SK-N-MC (cell line): Measurements from ENCODE around the gene XRCC4.

ENCODE experiments used
- DNase-seq: peaks from one replicate; pipeline ENCODE4 v3.0.0-alpha.2; 2011; ENCODE audit warnings: low read depth, low spot score
- H3K27ac ChIP-seq: fragments of 200-600 bp; sonication (generic); 2 replicates; pipeline ENCODE4 v1.5.1; 2016; ENCODE audit warnings: mixed run types
- H3K36me3 ChIP-seq: fragments of 200-600 bp; sonication (generic); 2 replicates; pipeline ENCODE4 v1.6.1; 2017; ENCODE audit warnings: antibody characterized with exemption, low read length, mixed read lengths; ENCODE audit not compliant: insufficient read depth
- H3K4me3 ChIP-seq: fragments of 200-600 bp; sonication (generic); 2 replicates; pipeline ENCODE4 v1.5.1; 2016
- H3K9ac ChIP-seq: fragments of 200-600 bp; sonication (generic); 2 replicates; pipeline ENCODE4 v1.8.0; 2017; ENCODE audit warnings: mixed run types, mixed read lengths; ENCODE audit not compliant: insufficient read length
- H3K9me3 ChIP-seq: fragments of 200-600 bp; sonication (generic); 2 replicates; pipeline ENCODE4 v1.6.1; 2017; ENCODE audit warnings: low read depth, mild to moderate bottlenecking, antibody characterized with exemption, low read length, moderate library complexity, mixed read lengths
- EZH2 ChIP-seq: fragments of 200-600 bp; sonication (generic); IDR thresholded peaks from one replicate; pipeline ENCODE4 v1.6.1; 2017; ENCODE audit warnings: antibody characterized with exemption
- FOXP2 ChIP-seq: optimal IDR thresholded peaks from 2 replicates; pipeline ENCODE3; 2011; ENCODE audit warnings: mild to moderate bottlenecking, moderate library complexity; ENCODE audit not compliant: insufficient read depth; ENCODE audit errors: extremely low read length, control extremely low read depth
- POLR2AphosphoS5 ChIP-seq: IDR thresholded peaks from 2 replicates; pipeline ENCODE4 v1.6.1; 2012; ENCODE audit warnings: mild to moderate bottlenecking, low read depth, low read length, borderline replicate concordance

XRCC4 gene

GRCh38 chr5:83076742-83077661 is at the start of gene XRCC4, which contains the start of gene TMEM167A:
Gene XRCC4 (plus strand): TSS chr5:83077547. CDS start chr5:83104920, 27,373 bp downstream.
Gene TMEM167A (minus strand): TSS chr5:83077394. CDS start chr5:83077323, 71 bp downstream.
- peak; percentile 86 for DNase-seq
- Histone ChIP-seq H3K27ac (peak within 1 kb of the TSS; percentile 60; the same call in 1 of the 2 replicates), H3K9ac (peak within 1 kb of the TSS; percentile 91), H3K9me3 (no peaks in the 10 kb centered on the region), H3K4me3 (peak within 1 kb of the TSS; percentile 88), H3K36me3 (peaks cover 9% of the 10 kb centered on the region)
- no peak for TF ChIP-seq EZH2
- TF ChIP-seq POLR2AphosphoS5 = peak; percentile 82
- no peak for TF ChIP-seq FOXP2

GRCh38 chr5:83029912-83030311 is 47.4 kb upstream of the XRCC4 start:
- H3K4me3 ChIP-seq = no peak overlapping the region
- DNase-seq = no peak
- H3K9me3 ChIP-seq = no peaks in the 10 kb centered on the region
- H3K9ac ChIP-seq = no peak overlapping the region
- H3K36me3 ChIP-seq = no peaks in the 10 kb centered on the region
- H3K27ac ChIP-seq = no peak overlapping the region
- TF ChIP-seq EZH2 (no peak), FOXP2 (no peak), POLR2AphosphoS5 (no peak)

- no peaks in the 10 kb centered on the region for H3K36me3 ChIP-seq
- H3K9ac ChIP-seq = no peak overlapping the region
- TF ChIP-seq FOXP2 (no peak), EZH2 (no peak), POLR2AphosphoS5 (no peak)
- H3K27ac ChIP-seq = no peak overlapping the region
- no peaks in the 10 kb centered on the region for H3K9me3 ChIP-seq
- DNase-seq = no peak
- no peak overlapping the region for H3K4me3 ChIP-seq
These were observed 46.0 kb upstream of the XRCC4 start for GRCh38 chr5:83031381-83031780.

GRCh38 chr5:83034036-83034435 is 43.3 kb upstream of the XRCC4 start:
- Histone ChIP-seq H3K9ac (no peak overlapping the region), H3K4me3 (no peak overlapping the region), H3K36me3 (no peaks in the 10 kb centered on the region), H3K9me3 (no peaks in the 10 kb centered on the region), H3K27ac (no peak overlapping the region)
- no peak for DNase-seq
- TF ChIP-seq EZH2 = no peak
- TF ChIP-seq POLR2AphosphoS5 = no peak
- no peak for TF ChIP-seq FOXP2

- H3K9me3 ChIP-seq = no peaks in the 10 kb centered on the region
- TF ChIP-seq EZH2 = no peak
- no peak for TF ChIP-seq POLR2AphosphoS5
- no peak for TF ChIP-seq FOXP2
These were observed 42.7 kb upstream of the XRCC4 start for GRCh38 chr5:83034528-83035207.

GRCh38 chr5:83035373-83036100 is 41.8 kb upstream of the XRCC4 start:
- DNase-seq = no peak
- Histone ChIP-seq H3K9me3 (no peaks in the 10 kb centered on the region), H3K4me3 (no peak overlapping the region), H3K36me3 (no peaks in the 10 kb centered on the region), H3K27ac (no peak overlapping the region), H3K9ac (no peak overlapping the region)
- TF ChIP-seq FOXP2 (no peak), POLR2AphosphoS5 (no peak), EZH2 (no peak)

More at GRCh38 chr5:83034528-83035207, 42.7 kb upstream of the XRCC4 start:
- Histone ChIP-seq H3K27ac (no peak overlapping the region), H3K36me3 (no peaks in the 10 kb centered on the region), H3K4me3 (no peak overlapping the region), H3K9ac (no peak overlapping the region)
- DNase-seq = no peak

- Histone ChIP-seq H3K27ac (no peak overlapping the region), H3K9me3 (no peaks in the 10 kb centered on the region), H3K9ac (no peak overlapping the region), H3K36me3 (no peaks in the 10 kb centered on the region), H3K4me3 (no peak overlapping the region)
- DNase-seq = no peak
- TF ChIP-seq EZH2 (no peak), POLR2AphosphoS5 (no peak), FOXP2 (no peak)
These were observed 40.3 kb upstream of the XRCC4 start for GRCh38 chr5:83036991-83037575.

- TF ChIP-seq EZH2 (no peak), FOXP2 (no peak), POLR2AphosphoS5 (no peak)
- H3K27ac ChIP-seq = no peak overlapping the region
- no peak overlapping the region for H3K4me3 ChIP-seq
- H3K36me3 ChIP-seq = no peaks in the 10 kb centered on the region
- DNase-seq = no peak
- H3K9me3 ChIP-seq = no peaks in the 10 kb centered on the region
- H3K9ac ChIP-seq = no peak overlapping the region
These were observed 38.4 kb upstream of the XRCC4 start for GRCh38 chr5:83038924-83039323.

GRCh38 chr5:83042507-83042906 is 34.8 kb upstream of the XRCC4 start:
- TF ChIP-seq POLR2AphosphoS5 (no peak), EZH2 (no peak), FOXP2 (no peak)
- H3K4me3 ChIP-seq = no peak overlapping the region
- no peak overlapping the region for H3K27ac ChIP-seq
- H3K36me3 ChIP-seq = no peaks in the 10 kb centered on the region
- no peaks in the 10 kb centered on the region for H3K9me3 ChIP-seq
- no peak for DNase-seq
- H3K9ac ChIP-seq = no peak overlapping the region
